Peyer's patch (tissue), 4 donors: ENCODE data around the gene ALDH3A2. TPM values are rescaled to one million over a fixed set of nuclear protein-coding genes. Genes with fewer than 3 reads are reported as not detected.

Source experiments
- DNase-seq, 3 donors: peaks; one replicate each; pipeline ENCODE4 v3.0.0-alpha.2; 2017 to 2019
- H3K27ac ChIP-seq, 4 donors: fragments of 200-600 bp; sonication (generic); one replicate each; pipeline ENCODE4 v1.5.1; 2016 to 2019
- H3K27me3 ChIP-seq, 2 donors: fragments of 200-600 bp; sonication (generic); one replicate each; pipeline ENCODE4 v1.5.1; 2019
- H3K36me3 ChIP-seq, 3 donors: fragments of 200-600 bp; sonication (generic); one replicate each; pipeline ENCODE4 v1.5.1; 2016 to 2019
- H3K4me1 ChIP-seq, 4 donors: fragments of 200-600 bp; sonication (generic); one replicate each; pipeline ENCODE4 v1.5.1; 2016 to 2019
- H3K4me3 ChIP-seq, 4 donors: fragments of 200-600 bp; sonication (generic); 1 replicate in 3 of 4; 2 replicates in 1 of 4; pipeline ENCODE4 v1.5.1; 2016 to 2019; ENCODE audit warnings: mild to moderate bottlenecking in 1 of 4
- H3K9me3 ChIP-seq, 4 donors: fragments of 200-600 bp; sonication (generic); one replicate each; pipeline ENCODE4 v1.5.1; 2016 to 2019; ENCODE audit warnings: mild to moderate bottlenecking in 1 of 4
- CTCF ChIP-seq, 6 experiments: fragments of 450-650 bp in 4 of 6; fragments of 200-600 bp in 2 of 6; sonication (generic) in 1 of 6; IDR thresholded peaks; one replicate each; pipeline ENCODE4 v1.5.1; 2017 to 2019; ENCODE audit warnings: antibody characterized with exemption in 6 of 6, mild to moderate bottlenecking in 3 of 6, moderate library complexity in 1 of 6
- POLR2A ChIP-seq, 2 donors: fragments of 450-650 bp; IDR thresholded peaks; one replicate each; pipeline ENCODE4 v1.5.1; 2017; ENCODE audit warnings: antibody characterized with exemption in 2 of 2, mild to moderate bottlenecking in 2 of 2, moderate library complexity in 2 of 2
- total RNA-seq, 4 donors: library from RNA; depleted of rRNA; stranded (reverse); fragments of >200 nt; gene quantifications; one replicate each; pipeline ENCODE4 v1.1.0, GENCODE V29; 2016

ALDH3A2 gene
- total RNA-seq, 4 donors from 2014 or later, result 171 to 330 (median 269) TPM

GRCh38 chr17:19656851-19657581, 8.5 kb downstream of the ALDH3A2 start:
- no peaks in the 10 kb centered on the region for H3K27me3 ChIP-seq
- no peak for TF ChIP-seq CTCF (IDR thresholded peaks at IDR 0.05)
- no peak for TF ChIP-seq POLR2A (IDR thresholded peaks at IDR 0.05)
- DNase-seq, result no peak
- H3K36me3 ChIP-seq, result peaks cover 0 to 71% (median 0%) of the 10 kb centered on the region in 3 donors
- no peaks in the 10 kb centered on the region for H3K9me3 ChIP-seq
- peaks cover 0 to 15% (median 0%) of the 10 kb centered on the region in 4 donors for H3K4me1 ChIP-seq
- H3K27ac ChIP-seq, result no peak overlapping the region
- H3K4me3 ChIP-seq, result no peak overlapping the region

GRCh38 chr17:19659366-19660177, 11.0 kb downstream of the ALDH3A2 start:
- DNase-seq, result no peak
- Histone ChIP-seq H3K9me3 (no peaks in the 10 kb centered on the region), H3K4me1 (peaks cover 0 to 5% (median 0%) of the 10 kb centered on the region in 4 donors), H3K27me3 (no peaks in the 10 kb centered on the region), H3K27ac (no peak overlapping the region), H3K4me3 (no peak overlapping the region), H3K36me3 (peaks cover 0 to 72% (median 0%) of the 10 kb centered on the region in 3 donors)
- TF ChIP-seq POLR2A (IDR thresholded peaks at IDR 0.05) (no peak), CTCF (IDR thresholded peaks at IDR 0.05) (no peak)

- peaks cover 0 to 72% (median 0%) of the 10 kb centered on the region in 3 donors for H3K36me3 ChIP-seq
- no peak for DNase-seq
These were observed 11.8 kb downstream of the ALDH3A2 start for GRCh38 chr17:19660219-19660870.

GRCh38 chr17:19661121-19661520, 12.6 kb downstream of the ALDH3A2 start:
- Histone ChIP-seq H3K4me3 (no peak overlapping the region), H3K4me1 (peaks cover 0 to 5% (median 0%) of the 10 kb centered on the region in 4 donors), H3K27me3 (no peaks in the 10 kb centered on the region), H3K9me3 (no peaks in the 10 kb centered on the region), H3K36me3 (peaks cover 0 to 72% (median 0%) of the 10 kb centered on the region in 3 donors), H3K27ac (no peak overlapping the region)
- no peak for TF ChIP-seq POLR2A (IDR thresholded peaks at IDR 0.05)
- no peak for TF ChIP-seq CTCF (IDR thresholded peaks at IDR 0.05)
- no peak for DNase-seq

More at GRCh38 chr17:19660219-19660870, 11.8 kb downstream of the ALDH3A2 start:
- Histone ChIP-seq H3K9me3 (no peaks in the 10 kb centered on the region), H3K4me3 (no peak overlapping the region), H3K27me3 (no peaks in the 10 kb centered on the region), H3K4me1 (peaks cover 0 to 5% (median 0%) of the 10 kb centered on the region in 4 donors), H3K27ac (no peak overlapping the region)
- TF ChIP-seq POLR2A (IDR thresholded peaks at IDR 0.05), result no peak
- no peak for TF ChIP-seq CTCF (IDR thresholded peaks at IDR 0.05)

GRCh38 chr17:19663097-19663496, 14.5 kb downstream of the ALDH3A2 start:
- TF ChIP-seq CTCF (IDR thresholded peaks at IDR 0.05) (no peak), POLR2A (IDR thresholded peaks at IDR 0.05) (no peak)
- Histone ChIP-seq H3K9me3 (no peaks in the 10 kb centered on the region), H3K4me1 (no peaks in the 10 kb centered on the region), H3K27me3 (no peaks in the 10 kb centered on the region), H3K4me3 (no peak overlapping the region), H3K27ac (no peak overlapping the region), H3K36me3 (peaks cover 0 to 65% (median 0%) of the 10 kb centered on the region in 3 donors)
- no peak for DNase-seq
